Activated gamma-delta T cell treated with Interleukin-2 at 50 U/mL for 16 hours (primary cell): ENCODE measurements around the gene IL1RAPL1.

Experiments used
- DNase-seq: peaks from one replicate; pipeline ENCODE4 v3.0.0-alpha.2; 2020

IL1RAPL1 gene

DNA sequence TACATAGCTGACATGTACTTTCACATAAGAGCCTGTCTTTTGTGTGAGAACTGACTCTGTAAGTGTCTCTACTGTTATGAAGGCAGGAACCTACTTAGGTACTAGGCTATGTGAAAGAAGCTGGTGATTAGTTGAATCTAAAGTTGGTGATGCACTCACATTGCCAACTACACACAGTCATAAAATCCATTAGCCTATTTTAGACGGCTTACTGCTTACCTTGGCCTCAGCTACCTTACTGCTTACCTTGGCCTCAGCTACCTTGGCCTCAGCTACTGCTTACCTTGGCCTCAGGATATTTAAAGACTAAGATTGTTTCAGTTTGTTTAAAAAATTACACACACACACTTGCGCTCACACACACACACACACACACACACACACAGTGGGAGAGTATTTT is 549.7 kb downstream of the IL1RAPL1 start:
- no peak for DNase-seq

DNA sequence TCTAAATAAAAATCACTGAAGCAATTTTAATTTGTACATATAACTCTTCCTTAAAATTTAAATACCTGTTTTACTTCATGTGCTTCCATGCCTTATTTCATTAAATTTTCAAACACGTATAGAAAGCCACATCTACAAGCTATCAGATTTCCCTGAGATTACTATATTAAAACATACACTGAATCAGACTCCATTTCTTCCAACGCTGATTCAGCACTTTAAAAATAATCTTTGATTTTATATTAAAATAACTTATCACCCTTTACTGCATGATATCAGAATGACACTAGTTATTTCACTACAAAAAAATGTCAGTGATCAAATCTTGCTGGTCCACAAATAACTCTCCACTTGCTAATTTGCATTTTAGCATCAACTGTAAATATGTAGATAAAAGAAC is 550.8 kb downstream of the IL1RAPL1 start:
- DNase-seq = no peak

DNA sequence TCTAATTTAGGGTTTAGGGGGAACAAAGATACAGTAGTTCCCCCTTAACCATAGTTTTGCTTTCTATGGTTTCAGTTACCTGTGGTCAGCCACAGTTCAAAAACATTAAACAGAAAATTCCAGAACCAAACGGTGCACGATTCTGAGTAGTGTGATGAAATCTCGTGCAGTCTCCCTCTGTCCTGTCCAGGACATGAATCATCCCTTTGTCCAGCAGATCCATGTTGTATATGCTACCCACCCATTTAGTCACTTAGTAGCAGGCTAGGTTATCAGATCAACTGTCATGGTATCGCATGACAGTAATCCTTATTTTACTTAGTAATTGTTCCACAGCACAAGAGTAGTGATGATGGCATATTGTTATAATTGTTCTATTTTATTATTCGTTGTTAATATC is 556.1 kb downstream of the IL1RAPL1 start:
- no peak for DNase-seq

DNA sequence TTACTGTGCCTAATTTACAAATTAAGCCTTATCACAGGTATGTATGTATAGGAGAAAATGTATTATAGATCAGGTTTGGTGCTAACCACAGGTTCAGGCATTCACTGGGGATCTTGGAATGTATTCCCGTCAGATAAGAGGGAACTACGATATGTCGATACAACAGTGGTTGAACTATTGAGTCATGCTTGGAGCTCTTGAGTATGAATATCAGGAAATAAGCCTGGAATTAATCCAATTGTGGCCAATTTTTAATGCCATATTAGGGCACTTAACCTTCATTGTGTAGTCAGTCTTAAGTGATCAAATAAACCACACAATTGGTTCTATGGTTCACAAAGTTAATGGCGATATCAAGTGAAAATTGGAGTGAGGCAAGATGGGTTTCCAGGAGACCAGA is 556.5 kb downstream of the IL1RAPL1 start:
- DNase-seq = no peak

DNA sequence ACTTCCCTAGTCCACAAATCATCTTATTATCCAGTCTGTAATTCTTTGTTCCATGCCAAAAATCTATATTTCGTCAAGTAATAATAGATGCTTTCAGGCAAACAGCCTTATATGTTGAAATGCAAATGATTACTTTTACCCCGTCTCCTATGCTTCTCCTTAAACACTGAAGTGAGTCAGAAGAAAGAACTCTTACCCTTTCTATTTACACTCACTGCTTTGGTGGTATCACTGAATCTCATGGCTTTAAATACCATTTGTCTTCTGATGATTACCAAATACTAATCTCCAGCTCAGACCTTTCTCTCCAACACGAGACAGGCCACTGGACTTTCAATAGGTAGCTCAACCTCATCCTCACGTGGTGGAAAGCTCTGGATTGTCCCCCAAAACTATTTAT is 558.1 kb downstream of the IL1RAPL1 start:
- no peak for DNase-seq

DNA sequence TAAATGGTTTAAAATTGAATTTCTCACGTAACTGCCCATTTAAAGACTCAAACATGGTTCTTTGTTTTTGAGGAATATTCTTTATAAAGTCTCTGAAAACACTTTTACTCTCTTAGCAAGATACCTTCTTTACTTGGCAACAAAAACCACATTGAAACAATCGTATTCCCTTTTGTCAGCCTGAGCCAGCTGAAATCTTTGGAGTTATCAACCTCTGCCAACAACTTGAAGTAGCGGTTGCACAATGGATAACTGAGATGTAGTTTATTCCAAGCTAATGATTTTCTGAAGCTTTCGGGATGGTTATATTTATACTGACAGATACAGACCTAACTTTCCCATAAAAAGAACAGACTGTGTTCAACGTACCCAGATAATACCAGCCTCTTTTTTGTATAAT is 561.3 kb downstream of the IL1RAPL1 start:
- no peak for DNase-seq

DNA sequence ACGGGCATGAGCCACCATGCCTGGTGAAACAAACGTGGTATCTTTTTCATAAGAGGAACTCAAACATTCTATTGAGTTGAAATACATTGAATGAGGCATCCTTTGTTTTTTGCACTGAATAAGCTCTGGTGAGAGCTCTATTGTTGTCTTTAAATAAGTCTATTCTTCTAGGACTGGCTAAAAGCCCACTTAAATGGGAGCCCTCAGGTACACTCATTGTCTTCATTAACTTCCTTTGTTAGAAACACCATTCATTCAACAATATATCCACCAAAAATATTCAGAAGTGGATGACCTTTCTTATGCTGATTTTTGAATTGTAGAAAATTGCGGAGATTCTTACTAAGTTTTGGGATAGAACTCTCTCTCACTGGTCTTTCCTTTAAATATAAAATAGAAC is 568.0 kb downstream of the IL1RAPL1 start:
- DNase-seq = no peak

DNA sequence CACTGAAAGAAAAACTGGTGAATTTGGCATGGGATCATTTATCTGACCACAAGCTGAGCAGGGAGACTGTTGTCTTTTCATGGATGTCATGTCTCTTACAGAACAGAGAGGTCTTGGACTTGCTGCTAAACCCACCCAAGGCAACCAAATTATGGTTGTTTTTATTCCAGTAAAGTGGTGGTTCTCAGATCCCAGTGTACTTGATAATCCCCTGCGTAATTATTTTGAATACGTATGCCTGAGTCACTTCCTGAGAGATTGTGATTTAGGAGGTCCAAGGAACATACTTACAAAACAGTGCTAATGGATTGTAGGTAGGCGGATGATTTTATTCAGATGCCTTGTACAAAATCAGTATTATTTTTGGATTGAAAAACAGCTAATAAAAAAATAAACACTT is 585.6 kb downstream of the IL1RAPL1 start:
- DNase-seq = no peak

DNA sequence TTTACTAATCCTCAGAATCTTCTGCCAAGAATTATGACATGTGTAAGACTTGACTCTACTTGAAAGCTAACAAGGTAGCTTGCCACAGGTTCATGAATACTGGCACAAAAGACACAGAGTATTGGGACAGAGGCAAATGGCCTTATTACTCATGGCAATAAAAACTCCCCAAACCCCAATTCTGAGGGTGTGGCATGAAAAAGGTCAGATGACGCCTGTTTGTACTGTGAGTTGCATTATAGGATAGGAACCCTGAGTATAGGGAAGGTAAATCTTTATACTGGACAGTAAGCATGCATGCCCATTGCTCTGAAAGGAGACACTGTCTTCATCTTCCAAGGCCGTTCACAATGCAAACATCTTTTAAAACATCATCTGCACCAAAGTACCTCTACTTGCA is 600.0 kb downstream of the IL1RAPL1 start:
- DNase-seq = no peak

DNA sequence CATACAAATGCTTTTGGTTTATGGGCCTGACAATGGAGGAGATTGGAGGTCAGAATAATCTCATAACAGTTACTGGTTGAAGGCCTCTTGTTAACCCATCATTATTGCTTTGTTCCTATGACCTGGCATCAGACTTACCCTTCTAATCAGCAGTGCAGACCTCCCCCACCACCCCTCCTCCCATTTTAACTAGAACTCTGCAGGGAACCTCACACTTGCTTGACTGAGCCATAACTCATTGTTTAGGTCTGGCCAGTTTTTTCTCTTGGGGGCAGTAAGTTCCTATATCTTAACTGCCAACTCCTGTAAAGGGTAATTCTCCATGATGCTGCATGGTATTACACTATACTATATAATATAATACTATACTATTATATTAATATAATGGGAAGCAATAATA is 609.3 kb downstream of the IL1RAPL1 start:
- DNase-seq = no peak

DNA sequence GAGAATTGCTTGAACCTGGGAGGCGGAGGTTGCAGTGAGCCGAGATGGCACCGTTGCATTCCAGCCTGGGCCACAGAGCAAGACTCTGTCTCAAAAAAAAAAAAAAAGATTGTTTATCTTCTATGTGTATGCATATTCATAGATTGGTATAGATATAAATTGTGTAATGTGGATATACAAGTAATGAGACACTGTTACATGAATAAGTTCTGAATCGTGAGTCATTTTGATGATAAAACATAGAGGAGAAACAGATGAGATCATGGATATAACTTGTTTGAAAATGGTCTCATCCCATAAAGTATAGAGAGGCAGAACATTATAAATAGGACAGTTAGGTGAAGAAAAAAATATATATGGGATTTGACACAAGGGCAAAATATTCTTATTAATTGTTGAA is 628.0 kb downstream of the IL1RAPL1 start:
- DNase-seq = no peak

DNA sequence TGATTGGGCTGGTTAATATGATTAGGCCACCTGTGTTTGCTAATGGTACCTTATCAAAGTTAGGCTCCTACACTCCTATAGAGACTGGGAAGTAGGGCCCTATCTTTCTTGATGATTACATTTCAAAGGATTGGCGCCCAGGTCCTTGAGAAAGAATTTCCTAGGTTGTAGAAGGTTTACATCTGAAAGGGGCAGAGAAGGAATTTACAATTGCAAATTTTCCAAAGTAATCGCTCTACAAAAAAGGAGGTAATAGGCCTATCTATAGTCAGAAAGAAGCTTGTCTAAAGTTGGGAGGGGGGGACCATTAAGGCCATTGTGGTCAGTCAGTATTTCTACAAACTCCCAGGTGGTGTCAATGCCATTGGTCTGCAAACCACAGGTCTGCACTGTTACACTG is 638.4 kb downstream of the IL1RAPL1 start:
- DNase-seq = no peak

DNA sequence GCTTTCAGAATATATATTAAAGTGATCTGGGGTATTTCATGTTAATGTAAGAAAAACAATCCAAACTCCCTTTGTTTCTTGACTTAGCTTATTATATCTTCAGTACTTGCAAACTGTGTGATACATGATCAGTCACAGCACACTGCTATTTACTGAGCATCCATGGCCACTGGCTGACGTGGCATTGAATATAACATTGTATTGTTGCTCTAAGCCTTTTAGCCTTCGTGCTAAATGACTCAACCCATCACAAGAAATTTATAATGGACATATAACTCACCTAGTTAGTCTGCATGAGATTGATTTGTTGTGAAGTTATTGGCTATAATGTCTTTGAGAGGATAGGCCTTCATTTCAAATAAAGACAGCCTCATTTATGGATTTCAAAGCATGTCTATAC is 642.6 kb downstream of the IL1RAPL1 start:
- no peak for DNase-seq

DNA sequence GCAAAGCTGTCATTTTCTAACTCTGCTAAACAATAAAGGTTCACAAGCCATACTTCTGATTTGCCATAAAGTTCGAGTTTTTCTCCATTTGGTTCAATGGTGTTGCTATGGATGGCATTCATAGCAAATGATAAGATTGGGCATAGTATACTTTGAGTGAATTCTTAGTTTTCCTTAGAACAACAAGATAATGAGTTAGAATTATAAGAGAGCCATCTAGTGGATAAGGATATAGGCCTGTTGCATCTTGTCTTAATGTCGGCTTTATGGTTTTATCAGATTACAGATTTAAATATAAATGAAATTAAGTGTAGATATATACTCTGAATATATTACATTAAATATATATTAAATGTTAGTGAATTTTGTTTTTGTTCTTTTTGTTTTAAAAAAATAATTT is 644.6 kb downstream of the IL1RAPL1 start:
- DNase-seq = no peak

DNA sequence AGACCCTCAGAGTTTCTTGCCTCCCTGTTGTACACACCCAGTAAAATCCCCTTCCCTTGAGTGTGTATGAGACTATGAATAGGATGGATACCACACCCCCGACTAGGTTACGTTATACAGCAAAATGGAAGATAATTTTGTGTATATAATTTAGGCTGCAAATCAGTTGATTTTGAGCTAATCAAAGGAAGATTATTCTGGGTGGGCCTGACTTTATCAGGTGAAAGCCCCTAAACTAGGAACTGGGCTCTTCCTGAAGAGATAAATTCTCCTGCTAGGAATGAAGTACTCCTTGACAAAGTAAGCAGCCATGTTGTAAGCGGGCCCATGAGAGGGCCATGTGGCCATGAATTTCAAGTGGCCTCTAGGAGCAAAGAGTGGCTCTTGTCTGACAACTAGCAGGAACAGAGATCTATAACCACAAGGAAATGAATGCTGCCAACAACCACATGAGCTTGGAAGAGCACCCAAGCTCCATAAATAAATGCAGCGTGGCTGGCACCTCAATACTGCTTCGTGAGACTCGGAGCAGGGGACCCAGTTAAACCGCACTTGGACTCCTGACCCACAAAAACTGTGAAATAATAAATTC is 646.4 kb downstream of the IL1RAPL1 start:
- no peak for DNase-seq

DNA sequence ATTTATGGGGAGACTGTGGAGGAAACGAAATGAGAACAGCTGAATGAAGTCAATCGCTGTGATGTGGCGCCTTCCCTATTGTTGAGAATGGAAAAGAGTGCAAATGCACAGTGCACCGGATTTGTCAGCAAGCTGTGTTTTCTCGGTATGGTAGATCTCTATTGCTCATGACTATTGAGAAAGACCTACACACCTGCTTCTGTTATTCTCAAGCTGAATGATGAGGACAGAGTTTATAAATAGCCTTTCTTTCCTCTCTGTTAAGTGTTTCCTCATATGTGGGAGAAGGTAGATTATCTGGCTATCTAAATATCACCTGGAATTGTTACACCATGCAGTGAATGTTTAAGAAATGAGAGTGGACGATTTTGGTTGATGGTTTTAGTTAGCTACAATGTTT is 650.7 kb downstream of the IL1RAPL1 start:
- DNase-seq = no peak

DNA sequence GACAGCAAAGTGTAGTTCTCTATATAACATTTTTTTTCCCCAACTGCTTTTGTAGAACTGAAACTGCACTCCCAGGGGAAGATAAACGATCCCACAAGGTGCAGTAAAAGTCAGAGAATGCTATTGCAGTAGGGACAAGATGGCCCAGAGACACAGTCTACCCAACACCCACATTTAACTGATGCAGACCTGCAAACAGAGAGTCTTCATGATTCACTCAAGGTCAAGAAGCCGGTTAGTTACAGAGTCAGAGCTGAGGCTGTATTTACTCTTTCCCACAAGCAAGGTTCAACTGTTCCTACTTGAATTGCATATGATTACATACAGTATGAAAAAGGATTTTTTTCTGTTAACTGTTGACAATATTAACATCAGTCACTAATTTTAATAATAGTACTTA is 654.6 kb downstream of the IL1RAPL1 start:
- no peak for DNase-seq

DNA sequence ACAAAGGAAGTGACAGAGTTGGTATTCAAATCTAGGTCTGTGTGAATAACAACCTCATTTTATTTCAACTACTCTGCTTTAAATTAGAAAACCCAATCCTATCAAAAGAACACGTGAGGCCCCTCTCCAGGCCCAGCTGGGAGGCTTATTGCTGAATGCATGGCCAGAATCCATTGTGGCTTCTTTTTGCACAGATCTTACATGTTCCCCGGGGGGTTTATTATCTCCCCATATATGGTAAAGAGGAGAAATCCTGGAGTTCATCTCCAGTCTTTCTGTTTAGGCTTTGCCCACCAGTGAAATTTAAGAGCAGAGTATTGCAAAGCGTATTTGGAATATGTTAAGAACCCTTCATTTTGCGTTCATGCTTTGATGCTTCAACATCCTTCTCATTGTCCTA is 655.6 kb downstream of the IL1RAPL1 start:
- DNase-seq = no peak

DNA sequence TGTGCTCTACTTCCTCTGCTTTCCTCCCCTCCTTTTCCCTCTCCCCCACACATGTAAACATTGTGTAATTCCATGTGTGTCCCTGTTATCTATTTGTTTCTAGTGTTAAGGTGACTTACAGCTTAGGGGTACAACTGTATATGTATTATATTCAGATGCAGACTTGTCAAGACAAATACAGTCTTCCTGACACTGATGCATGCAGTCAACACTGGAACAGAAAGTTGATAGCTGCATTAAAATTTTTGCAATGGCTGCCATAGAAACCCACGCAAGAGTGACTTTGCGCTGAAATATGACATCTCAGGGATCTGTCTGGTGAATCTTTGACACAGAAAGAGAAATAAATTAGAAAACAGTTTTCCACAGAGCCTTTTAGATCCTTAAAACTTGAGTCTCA is 656.7 kb downstream of the IL1RAPL1 start:
- DNase-seq = no peak

DNA sequence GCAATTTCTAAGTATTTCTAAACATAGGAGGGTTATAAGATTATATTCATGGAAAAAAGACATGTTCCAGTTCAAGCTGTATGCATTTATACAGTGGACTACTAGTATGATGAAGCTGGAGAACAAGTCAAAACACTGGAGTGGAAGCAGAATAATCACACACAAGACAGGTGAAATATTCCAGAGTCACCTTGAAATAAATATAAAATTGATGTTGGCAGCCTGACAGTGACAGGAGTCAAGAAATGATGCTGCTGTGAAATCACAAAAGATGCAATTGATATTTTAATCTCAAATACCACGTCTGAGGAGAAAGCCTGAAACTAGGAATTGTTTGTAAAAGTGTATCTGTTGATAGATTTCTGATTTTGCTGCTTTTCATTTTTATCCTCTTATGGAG is 667.3 kb downstream of the IL1RAPL1 start:
- DNase-seq = no peak

DNA sequence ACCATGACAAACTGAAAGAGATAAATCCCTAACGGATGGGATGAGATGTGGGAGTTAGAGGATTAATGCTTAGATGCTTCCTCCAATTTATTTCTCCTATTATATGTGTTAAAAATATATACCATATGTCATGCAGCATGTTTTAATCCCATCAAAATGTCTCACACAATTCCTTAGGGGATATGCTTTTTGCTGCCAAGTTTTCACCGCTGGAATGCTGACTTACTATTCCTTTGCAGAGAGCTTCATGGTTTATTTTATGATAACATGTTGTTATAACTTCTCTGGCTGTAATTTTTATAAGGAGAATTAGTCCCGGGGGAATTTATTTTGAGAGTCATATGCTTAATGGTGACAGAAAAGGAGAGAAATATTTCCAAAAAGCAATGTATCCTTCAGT is 670.3 kb downstream of the IL1RAPL1 start:
- DNase-seq = no peak

DNA sequence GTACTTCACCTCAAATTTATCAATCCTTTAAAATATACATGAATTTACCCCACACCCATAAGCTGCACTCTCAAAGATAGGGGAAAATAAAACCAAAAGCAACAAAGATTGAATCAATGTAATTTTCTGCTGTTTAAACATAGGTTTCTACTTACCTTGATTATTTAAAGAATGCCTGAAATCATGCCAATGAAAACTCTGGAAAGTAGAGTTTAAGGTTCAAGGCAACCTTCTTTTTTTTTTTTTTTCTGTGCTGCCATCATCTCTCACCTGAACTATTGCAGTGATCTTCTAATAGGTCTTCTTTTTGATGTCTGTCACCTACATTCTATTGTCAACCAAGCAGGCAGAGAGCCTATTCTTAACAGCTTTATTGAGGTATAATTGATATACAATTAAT is 682.1 kb downstream of the IL1RAPL1 start:
- DNase-seq = no peak

DNA sequence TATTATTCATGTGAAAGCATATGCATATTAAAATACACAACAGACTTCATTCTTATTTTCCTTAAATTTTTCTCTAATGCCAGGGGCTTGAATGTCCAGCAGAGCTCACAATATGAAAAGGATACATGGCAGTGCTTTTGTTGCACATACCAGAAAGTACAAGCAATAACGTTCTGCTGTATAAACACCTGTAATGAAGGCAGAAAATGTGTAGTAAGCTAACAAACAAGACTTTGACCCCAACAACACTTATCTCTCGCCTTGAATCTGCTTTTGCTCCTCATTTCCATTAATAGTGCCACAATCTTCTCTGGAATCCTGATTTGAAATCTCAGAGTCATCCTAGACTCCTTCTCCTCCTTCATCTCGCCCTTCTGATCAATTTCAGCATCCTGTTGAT is 687.3 kb downstream of the IL1RAPL1 start:
- DNase-seq = no peak

DNA sequence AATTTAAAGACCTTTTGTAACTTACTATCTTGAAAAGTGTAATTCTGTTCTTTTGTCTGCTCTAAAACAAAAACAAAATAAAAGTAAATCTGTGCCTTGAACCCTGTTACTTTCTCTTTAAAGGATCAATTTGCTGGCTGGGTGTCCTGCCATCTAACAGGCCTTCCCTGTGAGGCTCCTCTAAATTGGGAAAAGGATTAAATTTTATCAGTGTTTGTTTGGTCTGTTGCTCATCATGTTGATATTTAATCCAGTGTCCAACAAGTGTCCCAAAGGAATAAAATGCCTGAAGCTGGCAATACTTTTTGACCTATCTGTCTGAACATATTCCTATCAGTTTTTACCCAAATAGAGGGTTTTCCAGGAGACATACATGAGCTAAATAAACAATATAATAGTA is 688.7 kb downstream of the IL1RAPL1 start:
- DNase-seq = no peak

DNA sequence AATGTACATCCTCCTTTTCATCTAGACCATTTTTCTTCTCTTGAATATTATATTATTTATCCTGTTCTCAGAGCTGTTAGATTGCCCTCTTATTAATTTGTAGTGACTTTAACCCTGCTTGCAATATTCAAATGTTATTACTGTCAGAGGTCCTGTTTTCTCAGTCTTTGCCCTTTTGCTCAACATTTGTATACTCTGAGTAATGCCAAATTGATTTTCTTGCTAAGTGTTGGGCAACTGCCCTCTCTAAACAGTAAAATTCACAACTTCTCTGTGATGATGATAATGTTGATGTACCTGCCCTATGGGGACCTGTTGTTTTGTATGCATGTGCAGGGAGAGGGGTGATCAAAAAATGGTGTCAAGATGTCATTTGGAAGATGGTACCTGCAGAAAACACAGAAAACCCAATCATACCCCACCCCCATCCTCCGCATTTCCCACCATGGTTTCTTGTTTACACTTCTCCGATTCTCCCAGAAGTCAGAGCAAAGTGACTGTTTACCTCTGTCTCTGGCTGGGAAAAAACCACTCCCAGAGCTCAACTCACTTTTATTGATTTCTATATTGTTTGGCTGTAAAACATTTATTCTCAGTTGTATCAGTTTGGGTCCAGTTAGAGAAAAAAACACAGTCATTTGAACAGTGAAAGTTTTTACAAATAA is 694.0 kb downstream of the IL1RAPL1 start:
- no peak for DNase-seq
